Hepatocyte (in vitro differentiated cells): ENCODE data around the gene ZNF283. TPM values are rescaled to one million over a fixed set of nuclear protein-coding genes. Genes with fewer than 3 reads are reported as not detected.

Source experiments
- DNase-seq: peaks from one replicate; pipeline ENCODE4 v3.0.0-alpha.2; 2016; ENCODE audit warnings: low spot score
- H2AFZ ChIP-seq: fragments of 200-600 bp; sonication (generic); 2 replicates; pipeline ENCODE4 v1.6.0; 2016; ENCODE audit warnings: antibody characterized with exemption, mild to moderate bottlenecking
- H3K27ac ChIP-seq: fragments of 200-600 bp; sonication (generic); 2 replicates; pipeline ENCODE4 v1.5.1; 2016; ENCODE audit warnings: mild to moderate bottlenecking
- H3K27me3 ChIP-seq: fragments of 200-600 bp; sonication (generic); 2 replicates; pipeline ENCODE4 v1.6.1; 2016
- H3K36me3 ChIP-seq: fragments of 200-600 bp; sonication (generic); replicated peaks from 2 replicates; pipeline ENCODE4 v1.5.1; 2016; ENCODE audit warnings: low read depth; ENCODE audit not compliant: insufficient read depth
- H3K4me1 ChIP-seq: fragments of 200-600 bp; sonication (generic); 2 replicates; pipeline ENCODE4 v1.5.1; 2016; ENCODE audit warnings: mild to moderate bottlenecking, moderate library complexity; ENCODE audit not compliant: insufficient read depth
- H3K4me2 ChIP-seq: fragments of 200-600 bp; sonication (generic); 2 replicates; pipeline ENCODE4 v1.6.0; 2016
- H3K4me3 ChIP-seq: fragments of 200-600 bp; sonication (generic); 2 replicates; pipeline ENCODE4 v1.5.1; 2016; ENCODE audit warnings: mild to moderate bottlenecking
- H3K79me2 ChIP-seq: fragments of 200-600 bp; sonication (generic); 2 replicates; pipeline ENCODE4 v1.6.0; 2017; ENCODE audit warnings: mild to moderate bottlenecking
- H3K9me2 ChIP-seq: fragments of 200-600 bp; sonication (generic); replicated peaks from 2 replicates; pipeline ENCODE4 v1.6.0; 2017; ENCODE audit warnings: mild to moderate bottlenecking; ENCODE audit not compliant: insufficient read depth
- H3K9me3 ChIP-seq: fragments of 200-600 bp; sonication (generic); 2 replicates; pipeline ENCODE4 v1.5.1; 2016; ENCODE audit warnings: low read depth, mild to moderate bottlenecking
- H4K20me1 ChIP-seq: fragments of 200-600 bp; sonication (generic); 2 replicates; pipeline ENCODE4 v1.6.0; 2016; ENCODE audit warnings: mild to moderate bottlenecking; ENCODE audit not compliant: insufficient read depth, poor library complexity, severe bottlenecking
- EZH2 ChIP-seq: fragments of 200-600 bp; sonication (generic); IDR thresholded peaks from 2 replicates; pipeline ENCODE4 v1.6.1; 2016; ENCODE audit warnings: antibody characterized with exemption, mild to moderate bottlenecking, borderline replicate concordance
- EZH2phosphoT487 ChIP-seq: fragments of 200-600 bp; sonication (generic); IDR thresholded peaks from one replicate; pipeline ENCODE4 v1.6.1; 2018; ENCODE audit warnings: antibody characterized with exemption, mild to moderate bottlenecking, low read depth, moderate library complexity; ENCODE audit not compliant: unreplicated experiment, severe bottlenecking
- WGBS: methylation state at CpG from one replicate; pipeline ENCODE4 v1.1.6; 2016; ENCODE audit warnings: low lambda C conversion rate; ENCODE audit errors: missing lambda C conversion rate; 5-methylcytosine and 5-hydroxymethylcytosine counted together
- polyA plus RNA-seq: library from polyadenylated mRNA; unstranded; fragments of >200 nt; fragmentation: Nextera tagmentation; extraction: Ambion mirVana; gene quantifications from 2 replicates; pipeline ENCODE4 v1.2.1, GENCODE V29; 2016
- total RNA-seq: library from RNA; depleted of rRNA; stranded (reverse); fragments of >200 nt; gene quantifications from 2 replicates; pipeline ENCODE4 v1.2.3, GENCODE V29; 2014
- TF ChIP-seq, protein P1 (sequence below): fragments of 200-600 bp; sonication (generic); IDR thresholded peaks from 2 replicates; pipeline ENCODE4 v1.5.1; 2016; ENCODE audit warnings: antibody characterized with exemption, mild to moderate bottlenecking; ENCODE audit not compliant: poor library complexity

The ZNF283 gene
- total and polyA plus RNA-seq, 2 experiments from 2014 or later = 1.8 to 10.7 TPM

DNA sequence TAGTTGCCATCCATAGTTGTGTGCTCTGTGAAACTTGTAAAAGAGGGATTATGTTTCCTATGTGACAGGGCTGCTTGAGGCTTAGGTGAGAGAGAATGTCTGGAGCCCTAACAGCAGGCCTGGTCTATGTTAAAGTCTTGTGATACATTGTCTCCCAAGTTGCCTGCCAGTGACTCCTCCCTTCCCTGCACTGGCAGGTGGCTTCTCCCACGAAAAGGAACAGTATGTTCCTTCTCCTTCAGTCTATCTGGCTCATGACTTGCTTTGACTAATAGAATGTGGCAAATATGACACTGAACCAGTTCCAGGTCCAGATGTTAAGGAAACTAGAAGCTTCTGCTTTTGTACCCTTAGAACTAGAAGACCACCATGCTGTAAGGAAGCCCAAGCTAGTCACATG lies 40.5 kb upstream of the ZNF283 start:
- 44% methylated on average over 1 of the region's 1 CpG for WGBS
- H3K9me3 ChIP-seq = no peaks in the 10 kb centered on the region
- H3K4me3 ChIP-seq = no peak overlapping the region
- no peaks in the 10 kb centered on the region for H4K20me1 ChIP-seq
- DNase-seq = peak; percentile 2
- no peak overlapping the region for H2AFZ ChIP-seq
- no peak overlapping the region for H3K27ac ChIP-seq
- H3K36me3 ChIP-seq = no peaks in the 10 kb centered on the region
- no peak for TF ChIP-seq EZH2phosphoT487
- TF ChIP-seq, protein P1, sequence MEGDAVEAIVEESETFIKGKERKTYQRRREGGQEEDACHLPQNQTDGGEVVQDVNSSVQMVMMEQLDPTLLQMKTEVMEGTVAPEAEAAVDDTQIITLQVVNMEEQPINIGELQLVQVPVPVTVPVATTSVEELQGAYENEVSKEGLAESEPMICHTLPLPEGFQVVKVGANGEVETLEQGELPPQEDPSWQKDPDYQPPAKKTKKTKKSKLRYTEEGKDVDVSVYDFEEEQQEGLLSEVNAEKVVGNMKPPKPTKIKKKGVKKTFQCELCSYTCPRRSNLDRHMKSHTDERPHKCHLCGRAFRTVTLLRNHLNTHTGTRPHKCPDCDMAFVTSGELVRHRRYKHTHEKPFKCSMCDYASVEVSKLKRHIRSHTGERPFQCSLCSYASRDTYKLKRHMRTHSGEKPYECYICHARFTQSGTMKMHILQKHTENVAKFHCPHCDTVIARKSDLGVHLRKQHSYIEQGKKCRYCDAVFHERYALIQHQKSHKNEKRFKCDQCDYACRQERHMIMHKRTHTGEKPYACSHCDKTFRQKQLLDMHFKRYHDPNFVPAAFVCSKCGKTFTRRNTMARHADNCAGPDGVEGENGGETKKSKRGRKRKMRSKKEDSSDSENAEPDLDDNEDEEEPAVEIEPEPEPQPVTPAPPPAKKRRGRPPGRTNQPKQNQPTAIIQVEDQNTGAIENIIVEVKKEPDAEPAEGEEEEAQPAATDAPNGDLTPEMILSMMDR = no peak
- TF ChIP-seq EZH2 = no peak
- H3K4me1 ChIP-seq = no peaks in the 10 kb centered on the region
- no peak overlapping the region for H3K4me2 ChIP-seq
- H3K9me2 ChIP-seq = no peaks in the 10 kb centered on the region
- H3K79me2 ChIP-seq = no peaks in the 10 kb centered on the region
- no peaks in the 10 kb centered on the region for H3K27me3 ChIP-seq

DNA sequence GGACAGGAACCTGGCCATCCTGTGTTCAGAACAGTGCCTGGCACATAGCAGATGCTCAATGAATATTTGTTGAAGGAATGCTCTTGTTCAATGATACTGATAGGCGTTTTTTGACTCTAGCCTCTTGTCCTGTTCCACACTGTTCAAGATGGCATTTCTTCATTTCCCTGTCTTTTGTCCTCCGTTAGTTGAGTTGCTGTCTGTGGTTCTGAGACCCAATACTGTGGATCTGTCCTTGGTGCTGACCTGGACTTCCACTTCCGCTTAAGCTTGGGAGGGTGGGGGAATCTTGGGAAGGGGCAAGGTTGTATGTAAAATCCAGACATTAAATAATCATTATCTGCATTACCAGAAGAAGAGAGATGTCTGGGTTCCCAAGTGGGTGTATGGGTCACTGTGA lies 38.1 kb upstream of the ZNF283 start:
- Histone ChIP-seq H3K79me2 (no peaks in the 10 kb centered on the region), H3K9me2 (no peaks in the 10 kb centered on the region), H4K20me1 (no peaks in the 10 kb centered on the region), H3K4me2 (no peak overlapping the region), H2AFZ (no peak overlapping the region), H3K36me3 (no peaks in the 10 kb centered on the region), H3K4me3 (no peak overlapping the region), H3K27me3 (peaks cover 4% of the 10 kb centered on the region), H3K27ac (no peak overlapping the region), H3K9me3 (no peaks in the 10 kb centered on the region), H3K4me1 (no peaks in the 10 kb centered on the region)
- peak; percentile 63 for DNase-seq
- WGBS = 13% methylated on average over 3 of the region's 3 CpGs
- no peak for TF ChIP-seq EZH2
- no peak for TF ChIP-seq EZH2phosphoT487
- TF ChIP-seq, protein P1 = no peak

DNA sequence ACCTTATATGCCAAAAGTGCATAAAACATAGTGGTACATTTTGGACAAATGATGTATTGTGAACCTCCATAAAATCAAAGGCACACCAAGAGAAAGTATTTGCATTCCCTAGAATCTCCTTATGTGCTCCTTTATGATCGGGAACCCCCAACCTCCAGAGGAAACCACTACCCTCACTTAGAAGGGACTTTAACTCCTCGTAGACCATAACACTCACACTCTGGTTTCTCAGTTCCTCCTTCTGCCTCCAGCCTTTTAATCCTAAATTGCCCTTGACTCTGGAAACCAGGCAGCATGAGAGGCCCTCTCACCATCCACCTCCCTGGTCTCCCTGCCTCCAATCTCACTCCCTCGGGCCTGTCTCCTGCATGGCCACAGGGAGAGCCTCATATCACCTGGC lies 36.5 kb upstream of the ZNF283 start:
- no peak for DNase-seq
- Histone ChIP-seq H3K27me3 (peaks cover 4% of the 10 kb centered on the region), H3K27ac (no peak overlapping the region), H3K9me2 (no peaks in the 10 kb centered on the region), H3K4me1 (no peaks in the 10 kb centered on the region), H3K36me3 (no peaks in the 10 kb centered on the region), H4K20me1 (no peaks in the 10 kb centered on the region), H3K4me3 (no peak overlapping the region), H3K9me3 (no peaks in the 10 kb centered on the region), H3K79me2 (no peaks in the 10 kb centered on the region), H3K4me2 (no peak overlapping the region), H2AFZ (no peak overlapping the region)
- WGBS = 55% methylated on average over 3 of the region's 3 CpGs
- TF ChIP-seq EZH2phosphoT487 (no peak), EZH2 (no peak)
- TF ChIP-seq, protein P1 = no peak

DNA sequence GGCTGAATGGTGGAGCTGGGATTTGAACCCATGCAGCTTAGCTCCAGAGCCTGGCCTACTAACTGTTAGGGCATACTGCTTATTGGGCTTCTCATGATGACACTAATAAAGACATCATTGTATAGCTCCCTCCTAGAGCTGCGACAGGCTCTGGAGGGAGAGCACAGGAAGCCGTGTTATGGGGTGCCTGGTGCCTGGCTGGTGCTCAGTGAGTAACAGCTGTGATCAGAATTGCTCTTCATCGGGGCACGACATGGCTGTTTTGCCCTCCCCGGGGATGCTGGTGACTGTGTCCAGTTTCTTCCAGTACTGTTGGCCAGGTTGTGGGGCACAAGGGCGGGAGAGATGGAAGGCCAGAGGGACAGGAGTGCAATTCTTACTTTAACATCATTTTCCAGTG lies 30.0 kb upstream of the ZNF283 start:
- Histone ChIP-seq H3K4me3 (no peak overlapping the region), H2AFZ (no peak overlapping the region), H3K4me2 (no peak overlapping the region), H4K20me1 (no peaks in the 10 kb centered on the region), H3K9me3 (no peaks in the 10 kb centered on the region), H3K36me3 (no peaks in the 10 kb centered on the region), H3K27ac (no peak overlapping the region), H3K9me2 (no peaks in the 10 kb centered on the region), H3K27me3 (peaks cover 4% of the 10 kb centered on the region), H3K4me1 (no peaks in the 10 kb centered on the region), H3K79me2 (no peaks in the 10 kb centered on the region)
- DNase-seq = no peak
- WGBS = 69% methylated on average over 6 of the region's 6 CpGs
- no peak for TF ChIP-seq EZH2
- no peak for TF ChIP-seq EZH2phosphoT487
- TF ChIP-seq, protein P1 = no peak
